Transverse colon (tissue), 4 donors: ENCODE results near the gene SLC22A3.

Experiments used
- CTCF ChIP-seq, 5 experiments: fragments of 200-600 bp in 3 of 5; fragments of 450-650 bp in 2 of 5; sonication (generic) in 3 of 5; IDR thresholded peaks; 1 replicate in 2 of 5; 2 replicates in 3 of 5; pipeline ENCODE4 v1.5.1; 2016 to 2017; ENCODE audit warnings: antibody characterized with exemption in 5 of 5, inconsistent platforms in 3 of 5, mild to moderate bottlenecking in 2 of 5, moderate library complexity in 1 of 5
- EP300 ChIP-seq: sonication (generic); formaldehyde crosslinking; IDR thresholded peaks from one replicate; pipeline ENCODE4 v1.6.1; 2017; ENCODE audit warnings: antibody characterized with exemption, low read depth
- POLR2A ChIP-seq: fragments of 450-650 bp; IDR thresholded peaks from one replicate; pipeline ENCODE4 v1.6.1; 2016; ENCODE audit warnings: antibody characterized with exemption, mild to moderate bottlenecking, moderate library complexity
- POLR2AphosphoS5 ChIP-seq, 3 donors: sonication (generic); formaldehyde crosslinking; IDR thresholded peaks; one replicate each; pipeline ENCODE4 v1.6.1; 2016; ENCODE audit warnings: antibody characterized with exemption in 3 of 3

DNA sequence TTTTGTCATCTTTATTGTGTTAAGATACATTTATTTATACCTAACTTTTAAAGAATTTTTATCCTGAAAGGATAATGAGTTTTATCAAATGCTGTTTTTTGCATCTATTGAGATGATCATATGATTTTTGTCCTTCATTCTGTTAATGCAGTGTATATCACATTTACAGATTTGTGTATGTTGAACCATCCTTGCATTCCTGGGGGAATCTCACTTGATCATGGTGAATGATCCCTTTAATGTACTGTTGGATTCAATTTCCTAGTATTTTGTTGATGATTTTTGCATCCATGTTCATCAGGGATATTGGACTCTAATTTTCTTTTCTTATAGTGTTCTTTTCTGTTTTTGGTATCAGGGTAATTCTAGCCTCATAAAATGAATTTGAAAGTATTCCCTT is 38.5 kb upstream of the SLC22A3 start:
- TF ChIP-seq EP300 = no peak
- TF ChIP-seq POLR2A = no peak
- no peak for TF ChIP-seq CTCF (IDR thresholded peaks at IDR 0.05)
- TF ChIP-seq POLR2AphosphoS5 (IDR thresholded peaks at IDR 0.05) = no peak
